ENCODE data around the gene NEK10.

GRCh38 chr3:27134171-27134796 lies 234.9 kb downstream of the NEK10 start:
- TF ChIP-seq CTCF (IDR thresholded peaks at IDR 0.05; ENCODE audit: low read length): peak; percentile 74
- no peak for TF ChIP-seq EZH2 (IDR thresholded peaks at IDR 0.05; ENCODE audit: borderline replicate concordance, low read length)
